Activated naive CD4-positive, alpha-beta T cell treated with anti-CD3 and anti-CD28 coated beads, Interleukin-2, amount 50 U/mL, for 16 hours (primary cell): ENCODE measurements around the gene CLCN7.
"Not testable (repeated sequence)": the region's sequence is repeated elsewhere in the genome, so short reads cannot be mapped to it uniquely, and the experiment has no call there.

Experiments
- DNase-seq: peaks from one replicate; pipeline ENCODE4 v3.0.0-alpha.2; 2020

CLCN7 gene

GRCh38 chr16:1486551-1487390, 11.9 kb upstream of the CLCN7 start:
- no peak for DNase-seq

GRCh38 chr16:1485847-1486496, 11.1 kb upstream of the CLCN7 start:
- DNase-seq = no peak

GRCh38 chr16:1481906-1482835, 7.3 kb upstream of the CLCN7 start:
- no peak for DNase-seq

GRCh38 chr16:1478937-1479336, 4.1 kb upstream of the CLCN7 start:
- DNase-seq = not testable (repeated sequence)

- no peak for DNase-seq
These were observed 2.2 kb upstream of the CLCN7 start for GRCh38 chr16:1477033-1477432.

- DNase-seq = no peak
These were observed 805 bp upstream of the CLCN7 start for GRCh38 chr16:1475552-1476114.

- no peak for DNase-seq
These were observed 589 bp downstream of the CLCN7 start for GRCh38 chr16:1474082-1474795.

- DNase-seq = no peak
These were observed 1.9 kb downstream of the CLCN7 start for GRCh38 chr16:1472974-1473373.

GRCh38 chr16:1471569-1472194, 3.1 kb downstream of the CLCN7 start:
- no peak for DNase-seq

- DNase-seq = no peak
These were observed 4.2 kb downstream of the CLCN7 start for GRCh38 chr16:1470481-1471251.

- DNase-seq = no peak
These were observed 5.1 kb downstream of the CLCN7 start for GRCh38 chr16:1469693-1470201.

GRCh38 chr16:1469141-1469540, 5.7 kb downstream of the CLCN7 start:
- not testable (repeated sequence) for DNase-seq

GRCh38 chr16:1468426-1468810, 6.4 kb downstream of the CLCN7 start:
- DNase-seq = no peak

GRCh38 chr16:1466968-1467521, 7.8 kb downstream of the CLCN7 start:
- DNase-seq = no peak

GRCh38 chr16:1466054-1466453, 8.8 kb downstream of the CLCN7 start:
- no peak for DNase-seq

- DNase-seq = no peak
These were observed 9.3 kb downstream of the CLCN7 start for GRCh38 chr16:1465567-1465915.

GRCh38 chr16:1464894-1465566, 9.8 kb downstream of the CLCN7 start:
- DNase-seq = no peak

GRCh38 chr16:1464196-1464893, 10.5 kb downstream of the CLCN7 start:
- DNase-seq = no peak

GRCh38 chr16:1461146-1461545, 13.7 kb downstream of the CLCN7 start:
- DNase-seq = no peak
